ENCODE measurements around the gene BTBD9.

BTBD9 gene

DNA sequence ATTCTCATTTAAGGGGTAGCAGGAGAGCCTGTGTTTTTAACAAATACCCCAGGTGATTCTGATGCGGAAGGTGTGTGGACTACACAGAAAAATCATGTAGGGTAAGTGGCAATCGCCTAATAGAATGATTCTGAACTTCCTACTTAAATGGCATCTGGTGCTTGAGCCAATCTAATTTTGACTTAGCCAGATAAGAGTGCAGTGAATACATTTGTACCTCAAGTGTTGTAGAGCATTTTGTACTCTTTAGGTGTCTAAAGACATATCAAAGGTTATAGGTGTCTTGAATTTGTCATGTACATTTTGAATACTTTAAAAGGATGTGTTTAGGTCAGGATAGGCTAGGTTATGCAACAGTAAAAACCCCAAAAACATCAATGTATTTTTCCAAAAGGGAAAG is 10.0 kb upstream of the BTBD9 start:
- no peaks in the 10 kb centered on the region for H4K20me1 ChIP-seq (ENCODE audit: control insufficient read depth, insufficient read depth, low read depth, low read length)
- no peak overlapping the region for H3K4me2 ChIP-seq (ENCODE audit: low read length)
- no peaks in the 10 kb centered on the region for H3K27me3 ChIP-seq (ENCODE audit: control insufficient read depth, low read length)
- no peaks in the 10 kb centered on the region for H3K4me1 ChIP-seq (ENCODE audit: control insufficient read depth, low read length)
- H3K27ac ChIP-seq (ENCODE audit: low read depth, low read length) = no peak overlapping the region
- no peaks in the 10 kb centered on the region for H3K9me3 ChIP-seq (ENCODE audit: control insufficient read depth, insufficient read depth, low read length)
- TF ChIP-seq EZH2phosphoT487 (IDR thresholded peaks at IDR 0.05; ENCODE audit: borderline replicate concordance, low read length) (no peak), CTCF (IDR thresholded peaks at IDR 0.05; ENCODE audit: low read depth, low read length, poor library complexity, severe bottlenecking) (no peak)
- H3K36me3 ChIP-seq (ENCODE audit: control insufficient read depth, low read length) = no peaks in the 10 kb centered on the region
- H3K9me2 ChIP-seq (replicated peaks; ENCODE audit: control insufficient read depth, low read length) = no peaks in the 10 kb centered on the region
- no peaks in the 10 kb centered on the region for H3F3A ChIP-seq (ENCODE audit: control insufficient read depth, insufficient read depth)
- H3K4me3 ChIP-seq (ENCODE audit: low read length) = no peak overlapping the region
- no peaks in the 10 kb centered on the region for H3K79me2 ChIP-seq (ENCODE audit: control insufficient read depth, low read length)

GRCh38 chr6:38648629-38649028 is 8.9 kb upstream of the BTBD9 start:
- no peaks in the 10 kb centered on the region for H3K4me1 ChIP-seq (ENCODE audit: control insufficient read depth, low read length)

GRCh38 chr6:38646166-38646878 is 6.6 kb upstream of the BTBD9 start:
- Histone ChIP-seq H3K27ac (ENCODE audit: low read depth, low read length) (no peak overlapping the region), H3K4me1 (ENCODE audit: control insufficient read depth, low read length) (peaks cover 1% of the 10 kb centered on the region), H3F3A (ENCODE audit: control insufficient read depth, insufficient read depth) (no peaks in the 10 kb centered on the region), H3K79me2 (ENCODE audit: control insufficient read depth, low read length) (peaks cover 5% of the 10 kb centered on the region), H3K27me3 (ENCODE audit: control insufficient read depth, low read length) (no peaks in the 10 kb centered on the region), H3K4me2 (ENCODE audit: low read length) (no peak overlapping the region), H3K4me3 (ENCODE audit: low read length) (no peak overlapping the region), H3K36me3 (ENCODE audit: control insufficient read depth, low read length) (no peaks in the 10 kb centered on the region), H3K9me3 (ENCODE audit: control insufficient read depth, insufficient read depth, low read length) (no peaks in the 10 kb centered on the region), H4K20me1 (ENCODE audit: control insufficient read depth, insufficient read depth, low read depth, low read length) (no peaks in the 10 kb centered on the region), H3K9me2 (replicated peaks; ENCODE audit: control insufficient read depth, low read length) (no peaks in the 10 kb centered on the region)
- TF ChIP-seq EZH2phosphoT487 (IDR thresholded peaks at IDR 0.05; ENCODE audit: borderline replicate concordance, low read length) (no peak), CTCF (IDR thresholded peaks at IDR 0.05; ENCODE audit: low read depth, low read length, poor library complexity, severe bottlenecking) (no peak)

More at GRCh38 chr6:38648629-38649028, 8.9 kb upstream of the BTBD9 start:
- no peak for TF ChIP-seq EZH2phosphoT487 (IDR thresholded peaks at IDR 0.05; ENCODE audit: borderline replicate concordance, low read length)
- TF ChIP-seq CTCF (IDR thresholded peaks at IDR 0.05; ENCODE audit: low read depth, low read length, poor library complexity, severe bottlenecking) = no peak
- H3K4me2 ChIP-seq (ENCODE audit: low read length) = no peak overlapping the region
- H3K79me2 ChIP-seq (ENCODE audit: control insufficient read depth, low read length) = no peaks in the 10 kb centered on the region
- H3K9me3 ChIP-seq (ENCODE audit: control insufficient read depth, insufficient read depth, low read length) = no peaks in the 10 kb centered on the region
- no peaks in the 10 kb centered on the region for H3K27me3 ChIP-seq (ENCODE audit: control insufficient read depth, low read length)
- no peak overlapping the region for H3K4me3 ChIP-seq (ENCODE audit: low read length)
- no peaks in the 10 kb centered on the region for H3K36me3 ChIP-seq (ENCODE audit: control insufficient read depth, low read length)
- H4K20me1 ChIP-seq (ENCODE audit: control insufficient read depth, insufficient read depth, low read depth, low read length) = no peaks in the 10 kb centered on the region
- no peaks in the 10 kb centered on the region for H3K9me2 ChIP-seq (replicated peaks; ENCODE audit: control insufficient read depth, low read length)
- no peak overlapping the region for H3K27ac ChIP-seq (ENCODE audit: low read depth, low read length)
- no peaks in the 10 kb centered on the region for H3F3A ChIP-seq (ENCODE audit: control insufficient read depth, insufficient read depth)

All from DOHH2 (cell line).